Measurements from ENCODE around the gene ARL4C.
"Not testable (repeated sequence)": the region's sequence is repeated elsewhere in the genome, so short reads cannot be mapped to it uniquely, and the experiment has no call there.

ARL4C gene

DNA sequence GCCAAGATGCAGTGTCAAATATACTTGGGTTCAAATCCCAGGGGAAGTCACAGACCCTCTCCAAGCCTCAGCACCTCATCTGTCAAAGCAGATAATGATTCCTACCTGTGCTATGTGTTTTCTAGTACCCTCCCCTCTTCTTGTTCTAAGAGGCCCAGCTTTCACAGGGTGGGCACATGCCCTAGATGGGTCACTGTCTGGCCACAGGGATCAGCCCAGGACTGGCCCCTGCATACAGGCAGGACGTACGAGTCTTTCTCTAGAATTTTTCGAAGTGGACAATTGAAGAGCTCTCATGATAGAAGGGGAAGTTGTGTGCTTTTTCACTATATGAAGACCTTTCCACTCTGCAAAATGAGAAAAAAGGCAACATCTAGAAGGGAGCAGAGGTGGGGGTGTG lies 22.2 kb downstream of the ARL4C start:
- H3K27ac Mint-ChIP-seq: no peak overlapping the region
- peaks cover 0 to 9% of the 10 kb centered on the region in 2 donors for H3K9me3 Mint-ChIP-seq
- peaks cover 0 to 5% of the 10 kb centered on the region in 2 donors for H3K36me3 Mint-ChIP-seq
- peaks cover 9 to 27% of the 10 kb centered on the region in 2 donors for H3K4me1 Mint-ChIP-seq
- ATAC-seq (replicated peaks): peak in 1 of 2 donors; percentile 16
- no peak for DNase-seq
- H3K4me3 Mint-ChIP-seq: no peak overlapping the region
- peaks cover 9 to 22% of the 10 kb centered on the region in 2 donors for H3K27me3 Mint-ChIP-seq

- ATAC-seq (replicated peaks): no peak
- DNase-seq: no peak
- Mint-ChIP-seq H3K9me3 (peaks cover 0 to 9% of the 10 kb centered on the region in 2 donors), H3K4me3 (no peak overlapping the region), H3K36me3 (peaks cover 0 to 5% of the 10 kb centered on the region in 2 donors), H3K27ac (no peak overlapping the region), H3K27me3 (peaks cover 8 to 30% of the 10 kb centered on the region in 2 donors), H3K4me1 (peaks cover 11 to 29% of the 10 kb centered on the region in 2 donors)
Observed at GRCh38 chr2:234472155-234472554, 24.7 kb downstream of the ARL4C start.

DNA sequence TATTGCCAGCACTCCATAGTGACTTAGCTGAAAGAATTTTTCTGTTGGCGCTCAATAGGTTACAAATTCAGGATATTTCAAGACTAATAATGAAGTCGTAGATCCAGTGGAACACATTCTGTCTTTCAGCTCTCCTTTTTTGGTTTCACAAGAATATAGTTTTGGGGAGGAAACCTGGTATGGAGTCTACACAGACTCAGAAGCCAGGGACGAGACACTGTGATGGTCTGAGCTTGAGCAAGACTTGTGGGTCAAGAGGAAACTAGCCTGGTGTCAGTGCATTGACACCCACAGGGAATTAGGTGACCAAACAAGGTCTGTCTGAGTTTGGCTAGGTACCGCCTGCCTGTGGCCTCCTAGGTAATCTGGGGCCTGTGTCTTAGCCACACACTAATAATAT lies 26.9 kb downstream of the ARL4C start:
- ATAC-seq (replicated peaks) (no peak), DNase-seq (no peak)
- no peak overlapping the region for H3K27ac Mint-ChIP-seq
- peaks cover 6 to 24% of the 10 kb centered on the region in 2 donors for H3K4me1 Mint-ChIP-seq
- no peak overlapping the region for H3K4me3 Mint-ChIP-seq
- peaks cover 8 to 28% of the 10 kb centered on the region in 2 donors for H3K27me3 Mint-ChIP-seq
- H3K36me3 Mint-ChIP-seq: peaks cover 0 to 5% of the 10 kb centered on the region in 2 donors
- peaks cover 0 to 9% of the 10 kb centered on the region in 2 donors for H3K9me3 Mint-ChIP-seq

- peak; percentile 56 to 67 for ATAC-seq (replicated peaks)
- H3K4me3 Mint-ChIP-seq: no peak overlapping the region
- H3K36me3 Mint-ChIP-seq: peaks cover 0 to 5% of the 10 kb centered on the region in 2 donors
- peaks cover 0 to 9% of the 10 kb centered on the region in 2 donors for H3K9me3 Mint-ChIP-seq
- peaks cover 8 to 26% of the 10 kb centered on the region in 2 donors for H3K27me3 Mint-ChIP-seq
- peaks cover 4 to 19% of the 10 kb centered on the region in 2 donors for H3K4me1 Mint-ChIP-seq
- H3K27ac Mint-ChIP-seq: no peak overlapping the region
- DNase-seq: no peak
Observed at GRCh38 chr2:234469251-234469845, 27.5 kb downstream of the ARL4C start.

- Mint-ChIP-seq H3K27ac (no peak overlapping the region), H3K4me1 (peaks cover 4 to 19% of the 10 kb centered on the region in 2 donors)
Observed at GRCh38 chr2:234468503-234468902, 28.4 kb downstream of the ARL4C start.

GRCh38 chr2:234467289-234467688 lies 29.6 kb downstream of the ARL4C start:
- Mint-ChIP-seq H3K27ac (no peak overlapping the region), H3K36me3 (no peaks in the 10 kb centered on the region), H3K9me3 (no peaks in the 10 kb centered on the region), H3K4me1 (peaks cover 6 to 19% of the 10 kb centered on the region in 2 donors), H3K4me3 (no peak overlapping the region), H3K27me3 (peaks cover 4 to 23% of the 10 kb centered on the region in 2 donors)
- DNase-seq (no peak), ATAC-seq (replicated peaks) (no peak)

More at GRCh38 chr2:234468503-234468902, 28.4 kb downstream of the ARL4C start:
- H3K36me3 Mint-ChIP-seq: peaks cover 0 to 3% of the 10 kb centered on the region in 2 donors
- peaks cover 8 to 23% of the 10 kb centered on the region in 2 donors for H3K27me3 Mint-ChIP-seq
- no peak for ATAC-seq (replicated peaks)
- H3K4me3 Mint-ChIP-seq: no peak overlapping the region
- DNase-seq: no peak
- peaks cover 0 to 3% of the 10 kb centered on the region in 2 donors for H3K9me3 Mint-ChIP-seq

- DNase-seq: no peak
- H3K4me3 Mint-ChIP-seq: no peak overlapping the region
- no peak for ATAC-seq (replicated peaks)
- peaks cover 4 to 23% of the 10 kb centered on the region in 2 donors for H3K27me3 Mint-ChIP-seq
- H3K9me3 Mint-ChIP-seq: no peaks in the 10 kb centered on the region
- no peak overlapping the region for H3K27ac Mint-ChIP-seq
- H3K4me1 Mint-ChIP-seq: peaks cover 9 to 26% of the 10 kb centered on the region in 2 donors
- H3K36me3 Mint-ChIP-seq: no peaks in the 10 kb centered on the region
Observed at GRCh38 chr2:234464291-234464645, 32.6 kb downstream of the ARL4C start.

GRCh38 chr2:234463626-234464290 lies 33.1 kb downstream of the ARL4C start:
- no peaks in the 10 kb centered on the region for H3K36me3 Mint-ChIP-seq
- DNase-seq (no peak), ATAC-seq (replicated peaks) (no peak)
- no peaks in the 10 kb centered on the region for H3K9me3 Mint-ChIP-seq
- peaks cover 9 to 23% of the 10 kb centered on the region in 2 donors for H3K4me1 Mint-ChIP-seq
- H3K4me3 Mint-ChIP-seq: no peak overlapping the region
- H3K27ac Mint-ChIP-seq: no peak overlapping the region
- peaks cover 4 to 23% of the 10 kb centered on the region in 2 donors for H3K27me3 Mint-ChIP-seq

- H3K9me3 Mint-ChIP-seq: peaks cover 4% of the 10 kb centered on the region in 2 donors
- no peak overlapping the region for H3K4me3 Mint-ChIP-seq
- H3K27me3 Mint-ChIP-seq: peaks cover 0 to 12% of the 10 kb centered on the region in 2 donors
- H3K27ac Mint-ChIP-seq: no peak overlapping the region
- H3K36me3 Mint-ChIP-seq: peaks cover 2 to 4% of the 10 kb centered on the region in 2 donors
- peaks cover 9 to 17% of the 10 kb centered on the region in 2 donors for H3K4me1 Mint-ChIP-seq
- ATAC-seq (replicated peaks): no peak
- DNase-seq: no peak
Observed at GRCh38 chr2:234462218-234462992, 34.5 kb downstream of the ARL4C start.

DNA sequence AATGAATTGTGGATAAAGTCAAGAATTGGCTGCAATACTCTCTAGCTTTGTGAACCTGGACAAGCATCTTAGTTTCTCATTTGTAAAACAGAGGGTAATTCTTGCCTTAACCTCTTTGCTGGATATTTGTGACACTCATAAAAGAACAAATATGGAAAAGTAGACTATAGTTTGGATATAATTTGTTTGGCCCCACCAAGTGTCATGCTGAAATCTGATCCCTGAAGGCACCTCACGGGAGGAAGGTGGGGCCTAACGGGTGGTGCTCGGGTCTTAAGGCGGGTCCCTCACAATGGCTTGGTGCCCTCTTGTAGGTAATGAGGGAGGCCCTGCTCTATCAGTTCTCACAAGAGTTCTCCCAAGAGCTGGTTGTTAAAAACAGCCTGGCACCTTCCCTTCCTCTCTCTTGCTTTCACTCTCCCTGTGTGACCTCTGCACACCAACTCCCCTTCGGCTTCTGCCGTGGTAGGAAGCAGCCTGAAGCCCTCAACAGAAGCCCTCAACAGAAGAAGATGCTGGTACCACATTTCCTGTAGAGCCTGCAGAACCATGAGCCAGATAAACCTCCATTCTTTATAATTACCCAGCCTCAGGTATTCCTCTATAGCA lies 37.4 kb downstream of the ARL4C start:
- no peak for ATAC-seq (replicated peaks)
- H3K36me3 Mint-ChIP-seq: peaks cover 3 to 4% of the 10 kb centered on the region in 2 donors
- H3K4me3 Mint-ChIP-seq: no peak overlapping the region
- peaks cover 17 to 34% of the 10 kb centered on the region in 2 donors for H3K4me1 Mint-ChIP-seq
- peaks cover 0 to 5% of the 10 kb centered on the region in 2 donors for H3K27me3 Mint-ChIP-seq
- peaks cover 4 to 6% of the 10 kb centered on the region in 2 donors for H3K9me3 Mint-ChIP-seq
- H3K27ac Mint-ChIP-seq: peak overlapping the region; percentile 9
- DNase-seq: no peak

DNA sequence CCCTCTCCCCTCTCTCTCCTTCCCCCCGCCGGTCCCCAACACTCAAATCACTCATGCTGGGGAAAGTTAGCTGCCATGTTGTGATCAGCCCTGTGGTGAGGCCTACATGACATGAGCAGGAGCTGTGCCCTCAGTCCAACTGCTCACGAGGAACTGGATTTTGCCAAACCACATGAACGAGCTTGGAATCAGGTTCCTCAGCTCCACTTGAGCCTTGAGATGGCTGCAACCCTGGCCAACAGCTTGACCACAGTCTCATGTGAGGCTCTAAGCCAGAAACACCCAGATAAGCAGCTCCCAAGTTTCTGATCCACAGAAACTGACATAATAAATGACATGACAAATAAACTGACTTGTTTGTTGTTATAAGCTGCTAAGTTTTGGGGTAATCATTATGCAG lies 38.4 kb downstream of the ARL4C start:
- peaks cover 20 to 43% of the 10 kb centered on the region in 2 donors for H3K4me1 Mint-ChIP-seq
- ATAC-seq (replicated peaks): no peak
- H3K27me3 Mint-ChIP-seq: no peaks in the 10 kb centered on the region
- H3K36me3 Mint-ChIP-seq: peaks cover 3 to 4% of the 10 kb centered on the region in 2 donors
- H3K4me3 Mint-ChIP-seq: no peak overlapping the region
- DNase-seq: no peak
- H3K9me3 Mint-ChIP-seq: peaks cover 4 to 6% of the 10 kb centered on the region in 2 donors
- peak overlapping the region; percentile 20 for H3K27ac Mint-ChIP-seq

DNA sequence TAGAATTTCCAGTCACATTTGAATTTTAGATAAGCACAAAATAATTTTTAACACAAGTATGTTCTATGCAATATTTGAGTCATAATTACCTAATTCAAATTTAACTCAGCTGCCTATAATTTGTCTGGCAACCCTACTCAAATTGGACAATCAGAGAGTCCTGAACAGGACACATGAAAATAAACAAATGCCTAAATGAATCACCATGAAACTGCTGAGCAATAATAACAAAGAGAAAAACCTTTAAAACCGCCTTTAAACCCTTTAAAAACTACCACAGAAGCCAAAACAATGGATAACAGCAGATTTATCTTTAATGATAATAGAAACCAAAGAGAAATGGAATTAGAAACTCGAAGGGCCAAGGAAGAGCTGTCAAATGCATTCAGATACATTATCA lies 39.5 kb downstream of the ARL4C start:
- Mint-ChIP-seq H3K4me3 (no peak overlapping the region), H3K27ac (no peak overlapping the region)

DNA sequence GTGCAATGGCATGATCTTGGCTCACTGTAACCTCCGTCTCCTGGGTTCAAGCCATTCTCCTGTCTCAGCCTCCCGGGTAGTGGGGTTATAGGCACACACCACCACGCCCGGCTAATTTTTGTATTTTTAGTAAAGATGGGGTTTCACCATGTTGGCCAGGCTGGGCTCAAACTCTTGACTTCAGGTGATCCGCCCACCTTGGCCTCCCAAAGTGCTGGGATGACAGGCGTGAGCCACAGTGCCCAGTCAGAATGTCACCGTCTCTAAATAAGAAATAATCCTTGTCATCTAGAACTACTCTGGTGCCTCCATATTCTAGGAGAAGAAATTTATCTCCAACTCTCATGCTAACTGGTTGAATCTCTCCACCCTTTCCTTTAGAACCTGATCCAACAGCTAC lies 41.6 kb downstream of the ARL4C start:
- H3K4me3 Mint-ChIP-seq: peak overlapping the region in 1 of 2 donors; percentile 53
- H3K27ac Mint-ChIP-seq: peak overlapping the region; percentile 89
- H3K27me3 Mint-ChIP-seq, DNase-seq, H3K9me3 Mint-ChIP-seq, H3K36me3 Mint-ChIP-seq: not testable (repeated sequence)
- peaks cover 31 to 68% of the 10 kb centered on the region in 2 donors for H3K4me1 Mint-ChIP-seq
- peak in 1 of 2 donors; percentile 13 for ATAC-seq (replicated peaks)

More for the DNA sequence above, 39.5 kb downstream of the ARL4C start:
- no peaks in the 10 kb centered on the region for H3K27me3 Mint-ChIP-seq
- peaks cover 3 to 4% of the 10 kb centered on the region in 2 donors for H3K36me3 Mint-ChIP-seq
- H3K9me3 Mint-ChIP-seq: peaks cover 4 to 6% of the 10 kb centered on the region in 2 donors
- DNase-seq (no peak), ATAC-seq (replicated peaks) (no peak)
- H3K4me1 Mint-ChIP-seq: peaks cover 24 to 53% of the 10 kb centered on the region in 2 donors

- peaks cover 3 to 4% of the 10 kb centered on the region in 2 donors for H3K36me3 Mint-ChIP-seq
- DNase-seq: no peak
- H3K9me3 Mint-ChIP-seq: peaks cover 4 to 8% of the 10 kb centered on the region in 2 donors
- H3K27ac Mint-ChIP-seq: no peak overlapping the region
- peaks cover 32 to 67% of the 10 kb centered on the region in 2 donors for H3K4me1 Mint-ChIP-seq
- H3K4me3 Mint-ChIP-seq: peak overlapping the region; percentile 14 to 30
- H3K27me3 Mint-ChIP-seq: no peaks in the 10 kb centered on the region
- peak; percentile 83 to 84 for ATAC-seq (replicated peaks)
Observed at GRCh38 chr2:234454433-234454832, 42.4 kb downstream of the ARL4C start.
